NCI-H1694 treated with DMSO at 0.1 percent for 48 hours (cell line): ENCODE results near the gene PPIF.

ENCODE experiments used
- DNase-seq: peaks from one replicate; lab custom pipeline; 2025; lab: John Stamatoyannopoulos, UW

Gene PPIF

GRCh38 chr10:79387466-79387973 is 40.3 kb downstream of the PPIF start:
- DNase-seq: no peak

GRCh38 chr10:79387974-79388850 is 40.9 kb downstream of the PPIF start:
- DNase-seq: peak; percentile 14

- DNase-seq: no peak
Observed at GRCh38 chr10:79390057-79390456, 42.8 kb downstream of the PPIF start.

- no peak for DNase-seq
Observed at GRCh38 chr10:79390551-79391229, 43.4 kb downstream of the PPIF start.

- no peak for DNase-seq
Observed at GRCh38 chr10:79391231-79392019, 44.2 kb downstream of the PPIF start.

- DNase-seq: no peak
Observed at GRCh38 chr10:79392020-79392398, 44.7 kb downstream of the PPIF start.

GRCh38 chr10:79392506-79393176 is 45.4 kb downstream of the PPIF start:
- no peak for DNase-seq

GRCh38 chr10:79393221-79393923 is 46.1 kb downstream of the PPIF start:
- no peak for DNase-seq

GRCh38 chr10:79393924-79394610 is 46.8 kb downstream of the PPIF start:
- DNase-seq: no peak

- DNase-seq: no peak
Observed at GRCh38 chr10:79394664-79395063, 47.4 kb downstream of the PPIF start.

GRCh38 chr10:79396520-79396919 is 49.3 kb downstream of the PPIF start:
- no peak for DNase-seq

- no peak for DNase-seq
Observed at GRCh38 chr10:79397051-79397450, 49.8 kb downstream of the PPIF start.

- no peak for DNase-seq
Observed at GRCh38 chr10:79397575-79398303, 50.5 kb downstream of the PPIF start.

- no peak for DNase-seq
Observed at GRCh38 chr10:79398642-79399041, 51.4 kb downstream of the PPIF start.

- DNase-seq: no peak
Observed at GRCh38 chr10:79399223-79399831, 52.1 kb downstream of the PPIF start.

- no peak for DNase-seq
Observed at GRCh38 chr10:79400146-79401004, 53.1 kb downstream of the PPIF start.

GRCh38 chr10:79401015-79401921 is 54.0 kb downstream of the PPIF start:
- no peak for DNase-seq

- no peak for DNase-seq
Observed at GRCh38 chr10:79402625-79402946, 55.3 kb downstream of the PPIF start.
